ENCODE results near the gene SLIT3.

SLIT3 gene

DNA sequence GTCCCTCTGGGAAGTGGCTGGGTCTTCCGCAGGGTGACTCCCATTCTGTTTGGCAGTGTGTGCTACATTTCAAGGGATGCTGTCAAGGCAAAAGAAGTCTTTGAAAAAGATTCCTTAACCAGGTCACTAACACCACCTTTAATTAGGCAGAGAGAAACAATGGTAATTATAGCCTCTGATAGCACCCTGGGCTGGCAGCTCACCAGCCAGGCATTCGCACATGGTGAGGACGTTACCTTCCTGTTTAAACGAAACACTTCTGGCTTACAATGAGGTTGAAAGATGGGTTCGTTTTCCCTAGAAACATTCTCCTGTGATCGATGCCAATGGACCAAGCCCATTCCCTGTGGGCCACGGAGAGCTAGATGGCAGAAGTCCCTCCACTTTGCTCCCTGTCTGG lies 491.7 kb downstream of the SLIT3 start:
- no peak for DNase-seq

DNA sequence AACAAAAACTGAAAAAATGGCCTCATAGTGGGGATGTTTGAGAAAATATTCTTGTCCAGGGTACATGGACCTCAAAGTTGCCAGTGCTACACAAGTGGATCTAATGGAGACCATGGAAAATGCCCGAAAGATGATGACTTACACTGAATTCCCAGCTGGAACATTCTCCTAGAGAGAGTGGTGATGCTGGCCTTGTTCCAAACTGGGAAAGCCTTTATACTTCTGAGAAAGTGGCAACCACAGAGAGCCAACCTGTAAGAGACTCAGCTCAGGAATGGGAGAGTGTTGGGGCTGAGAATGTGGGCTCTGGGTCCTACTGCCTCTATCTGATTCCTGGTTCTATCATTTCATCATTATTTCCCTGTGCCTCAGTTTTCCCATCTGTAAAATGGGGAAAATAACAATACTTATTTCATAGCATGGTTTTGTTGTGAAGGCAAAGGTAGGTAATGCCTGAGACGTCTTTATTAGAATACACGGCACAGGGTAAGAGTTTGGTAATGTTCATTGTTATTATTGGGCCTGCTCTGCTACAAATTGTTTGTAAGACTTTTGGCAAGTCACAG lies 492.8 kb downstream of the SLIT3 start:
- DNase-seq, result no peak

DNA sequence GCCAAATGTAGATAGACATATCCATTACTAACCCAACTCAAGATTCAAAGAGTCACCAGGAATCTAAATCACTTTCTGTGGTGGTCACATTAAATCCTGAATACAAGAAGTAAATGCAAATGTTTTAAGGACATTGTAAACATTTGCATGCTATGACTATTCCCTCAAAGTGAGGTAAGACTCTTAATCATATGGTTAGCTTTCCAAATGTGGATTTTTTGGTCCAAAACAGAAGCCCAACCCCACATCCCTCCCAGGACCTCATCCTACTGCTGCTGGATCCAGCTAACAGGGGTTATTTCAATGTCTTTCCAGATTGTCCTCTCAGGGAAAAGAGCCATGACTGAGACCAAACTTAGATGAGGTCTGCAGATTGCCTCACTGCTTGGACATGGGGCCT lies 493.7 kb downstream of the SLIT3 start:
- DNase-seq, result no peak

DNA sequence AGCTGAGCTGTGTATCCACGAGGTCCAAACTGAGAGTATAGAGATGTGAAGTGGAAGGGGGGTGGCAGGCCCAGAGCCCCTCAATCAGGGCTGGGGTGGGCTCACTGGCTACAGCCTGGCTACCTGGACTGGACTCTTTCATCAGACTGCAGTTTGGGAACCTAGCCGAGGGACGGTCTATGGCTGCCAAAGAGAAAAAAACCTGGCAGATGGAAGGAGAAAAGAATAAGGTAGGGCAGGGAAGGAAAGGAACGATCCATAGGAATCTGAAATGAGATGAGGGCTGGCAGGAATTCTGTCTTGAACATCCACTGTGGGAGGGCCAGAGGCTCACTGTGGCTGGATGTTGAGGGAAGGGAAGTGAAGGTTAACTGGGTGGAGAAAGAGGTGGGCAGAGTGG lies 497.4 kb downstream of the SLIT3 start:
- no peak for DNase-seq

DNA sequence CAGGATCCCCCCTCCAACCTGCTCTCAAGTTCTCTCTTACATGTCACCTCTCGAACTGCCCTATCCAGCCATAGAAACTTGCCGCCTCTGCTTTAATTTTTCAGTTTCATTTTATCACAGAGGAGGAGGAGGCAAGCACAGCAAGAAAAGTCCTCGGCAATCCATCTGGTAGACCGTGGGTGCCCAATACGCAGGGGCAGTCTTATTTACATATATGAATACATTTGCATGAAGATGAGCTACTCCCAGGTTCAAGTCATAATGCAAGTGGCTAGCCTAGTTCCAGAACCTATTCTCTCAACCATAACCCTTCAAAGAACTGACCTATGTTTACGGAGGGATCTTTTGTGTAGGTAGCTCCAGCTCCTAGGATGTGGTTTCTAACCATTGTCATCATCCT lies 498.6 kb downstream of the SLIT3 start:
- no peak for DNase-seq

DNA sequence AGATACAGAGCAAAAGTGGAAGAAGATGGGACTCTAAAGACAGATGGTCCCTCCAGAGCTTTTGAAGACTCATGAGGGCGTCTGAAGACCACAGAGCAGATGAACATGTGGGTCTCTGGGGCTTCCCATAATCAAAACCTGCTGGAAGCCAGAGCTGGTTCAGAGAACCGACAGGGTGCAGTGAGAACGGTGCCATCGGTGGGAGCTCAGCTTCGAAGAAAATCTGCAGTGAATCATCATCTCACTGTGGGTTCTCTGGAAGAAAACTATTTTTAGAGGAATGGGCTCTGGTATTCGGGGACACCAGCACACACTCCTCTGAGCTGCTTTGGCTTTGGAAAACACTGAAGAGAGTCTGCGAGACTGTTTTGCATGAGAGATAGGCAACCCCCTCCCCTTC lies 499.4 kb downstream of the SLIT3 start:
- no peak for DNase-seq

DNA sequence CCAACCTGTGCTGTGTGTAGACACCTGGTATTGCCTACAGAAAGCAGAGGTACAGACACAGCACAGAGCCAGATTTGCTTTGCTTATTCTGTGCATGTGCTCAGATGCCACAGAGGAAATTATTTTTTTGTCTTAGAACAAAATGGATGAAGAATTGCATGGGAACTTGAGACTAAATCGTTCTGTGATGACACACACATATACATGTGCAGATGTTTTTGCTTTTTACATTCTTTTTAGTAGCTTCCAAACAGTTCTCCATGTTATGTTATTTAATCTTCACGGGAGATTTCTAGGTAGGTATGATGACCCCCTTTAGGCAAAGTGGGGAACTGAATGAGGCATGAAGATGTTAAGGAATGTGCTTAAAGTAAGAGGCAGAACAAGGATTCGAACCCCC lies 500.2 kb downstream of the SLIT3 start:
- no peak for DNase-seq

DNA sequence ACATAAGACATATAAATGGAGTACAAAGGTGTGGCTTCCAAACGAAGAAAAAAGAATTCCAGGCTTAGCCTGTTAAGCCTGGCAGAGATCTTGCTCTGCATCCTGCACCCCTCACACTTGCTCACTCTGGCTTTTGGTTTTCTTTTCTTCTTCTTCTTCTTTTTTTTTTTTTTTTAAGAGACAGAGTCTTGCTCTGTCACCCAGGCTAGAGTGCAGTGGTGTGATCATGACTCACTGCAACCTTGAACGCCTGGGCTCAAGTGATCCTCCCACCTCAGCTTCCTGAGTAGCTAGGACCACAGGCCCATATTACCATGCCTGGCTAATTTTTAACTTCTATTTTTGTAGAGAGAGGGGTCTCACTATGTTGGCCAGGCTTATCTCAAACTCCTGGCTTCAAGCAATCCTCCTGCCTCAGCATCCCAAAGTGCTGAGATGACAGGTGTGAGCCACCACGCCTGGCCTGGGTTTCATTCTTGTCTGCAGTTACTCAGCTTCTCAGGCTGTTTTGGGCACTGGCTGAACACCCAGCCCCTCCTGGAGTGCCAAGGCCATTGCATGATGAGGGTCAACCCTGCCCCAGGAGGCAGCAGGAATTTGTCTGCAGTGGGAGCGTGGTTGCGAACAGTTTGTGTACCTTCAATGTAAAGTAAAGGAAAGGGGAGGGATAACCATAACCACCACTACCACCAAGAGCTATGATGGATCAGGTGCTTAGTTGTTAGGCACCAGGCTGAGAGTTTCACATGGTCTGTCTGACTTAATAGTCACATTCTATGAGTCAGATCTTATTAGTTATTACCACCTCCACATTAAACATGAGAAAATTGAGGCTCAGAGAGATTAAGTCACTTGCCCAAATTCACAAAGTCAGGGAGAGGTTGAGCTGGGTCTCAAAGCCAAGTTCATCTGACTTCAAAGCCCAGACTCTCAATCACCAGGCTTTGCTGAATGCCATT lies 502.6 kb downstream of the SLIT3 start:
- no peak for DNase-seq

DNA sequence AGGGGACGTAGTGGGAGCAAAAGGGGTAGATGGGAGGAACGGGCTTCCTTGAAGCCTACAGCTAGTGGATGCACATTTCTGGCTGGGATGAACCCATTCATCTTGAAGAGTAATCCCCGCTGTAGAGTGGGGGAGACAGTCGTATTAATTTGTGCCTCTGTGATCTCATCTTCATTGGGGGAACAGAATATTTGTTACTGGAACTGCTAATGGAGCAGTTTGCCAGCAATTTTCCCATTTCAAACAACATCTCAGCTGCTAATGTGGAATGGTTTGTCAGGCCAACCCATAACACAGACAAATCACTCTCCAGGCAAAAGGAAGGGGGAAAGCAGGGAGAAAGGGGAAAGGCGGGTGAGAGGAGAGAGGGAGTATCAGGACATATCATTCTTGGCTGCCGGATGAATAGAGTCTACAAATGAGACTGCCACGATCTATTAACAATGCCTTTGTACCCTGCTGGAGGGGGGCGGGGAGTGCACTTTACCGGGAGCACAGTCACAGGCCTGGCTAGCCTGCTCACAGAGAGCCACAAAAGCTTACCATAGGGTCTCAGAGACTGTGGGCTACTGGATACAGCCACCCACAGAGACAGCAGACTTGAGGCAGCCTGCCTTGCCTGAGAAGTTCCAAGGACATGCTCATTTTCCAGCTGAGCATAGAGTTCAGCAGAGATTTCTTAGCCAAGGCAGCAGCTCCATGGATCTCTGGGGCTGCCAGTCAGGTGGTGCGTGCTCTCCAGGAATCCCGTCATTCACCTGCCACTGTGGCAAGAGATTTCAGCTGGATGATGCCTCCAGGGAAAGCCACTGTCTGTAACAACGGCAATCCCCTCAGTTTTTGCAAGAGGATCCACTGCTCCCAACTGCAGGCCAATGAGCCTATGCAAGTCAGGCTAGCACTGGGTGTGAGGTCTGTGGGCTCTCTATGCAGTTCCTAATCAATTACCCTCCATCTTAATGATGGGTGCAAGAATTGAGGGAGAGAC lies 504.1 kb downstream of the SLIT3 start:
- no peak for DNase-seq

DNA sequence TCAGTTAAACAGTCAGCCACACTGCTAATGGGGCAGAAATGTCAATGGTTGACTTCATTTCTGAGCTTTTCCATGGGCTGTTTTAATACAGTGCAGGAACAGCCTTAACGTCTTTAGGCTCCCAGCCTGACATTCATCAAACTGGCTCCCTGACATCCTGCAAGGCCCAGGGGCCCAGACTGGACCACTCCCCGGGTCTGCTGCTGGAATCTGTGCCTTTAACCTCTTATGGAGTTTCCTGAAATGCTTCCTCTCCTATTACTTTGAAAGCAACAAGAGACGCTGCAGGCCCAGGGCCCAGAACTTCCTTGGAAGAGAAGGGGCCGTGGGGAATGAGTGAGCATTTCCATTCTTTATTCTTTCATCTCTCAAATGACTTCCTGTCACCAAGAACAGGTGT lies 504.9 kb downstream of the SLIT3 start:
- no peak for DNase-seq

DNA sequence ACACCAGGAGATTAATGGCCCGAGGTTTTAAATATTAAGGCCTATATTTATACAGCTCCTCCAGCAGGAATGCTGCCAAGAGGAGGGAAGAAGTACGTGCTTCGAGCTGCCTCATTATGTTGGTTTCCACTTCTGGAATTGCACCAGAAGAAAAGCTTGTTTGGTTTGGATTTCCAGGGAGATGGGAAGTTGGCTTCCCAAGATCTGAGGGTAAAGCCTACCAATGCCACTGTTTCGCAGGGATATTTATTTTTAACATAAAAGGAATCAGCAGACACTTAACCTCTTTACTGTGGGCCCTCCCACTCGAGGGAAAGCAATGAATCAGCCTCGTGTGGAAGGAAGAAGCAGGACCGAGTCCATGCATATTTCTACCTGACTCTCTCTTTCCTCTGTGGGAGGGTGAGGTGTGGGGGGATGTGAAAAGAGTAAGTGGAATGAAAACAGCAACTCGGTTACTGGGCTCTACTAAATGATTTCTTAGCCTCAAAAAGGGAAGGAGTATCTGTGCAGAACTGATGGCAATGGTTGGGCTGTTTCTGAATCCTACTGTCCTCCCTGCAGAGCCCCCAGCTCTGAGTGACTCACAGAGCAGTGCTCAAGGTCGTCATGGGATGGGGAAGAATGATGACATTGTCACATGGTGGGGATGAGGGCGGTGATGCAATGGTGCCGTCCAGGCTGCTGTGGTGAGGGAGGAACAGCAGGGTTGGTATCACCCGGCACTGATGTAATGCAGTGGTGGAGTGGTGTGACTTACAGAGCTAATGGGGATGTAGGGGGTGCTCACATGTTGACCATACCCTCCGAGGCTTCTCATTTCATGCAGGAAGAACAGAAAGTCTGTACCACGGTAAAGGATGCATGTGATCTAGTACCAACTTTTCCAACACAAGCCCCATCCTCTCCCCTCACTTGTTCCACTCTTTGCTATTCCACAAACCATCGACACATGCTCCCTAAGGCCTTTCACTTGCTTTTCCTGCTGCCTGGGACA lies 506.8 kb downstream of the SLIT3 start:
- DNase-seq, result no peak

DNA sequence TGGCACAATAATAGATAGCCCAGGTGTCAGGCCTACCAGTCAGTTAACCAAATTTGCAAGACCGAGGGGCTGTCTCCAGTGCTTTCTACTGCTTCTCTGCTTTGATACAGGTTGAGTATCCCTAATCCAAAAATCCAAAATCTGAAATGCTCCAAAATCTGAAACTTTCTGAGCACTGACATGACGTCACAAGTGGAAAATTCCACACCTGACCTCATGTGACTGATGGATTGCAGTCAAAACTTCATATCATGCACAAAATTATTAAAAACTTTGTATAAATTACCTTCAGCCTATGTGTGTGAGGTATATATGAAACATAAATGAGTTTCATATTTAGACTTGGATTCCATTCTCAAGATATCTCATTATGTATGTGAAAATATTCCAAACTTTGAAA lies 508.3 kb downstream of the SLIT3 start:
- DNase-seq, result no peak

DNA sequence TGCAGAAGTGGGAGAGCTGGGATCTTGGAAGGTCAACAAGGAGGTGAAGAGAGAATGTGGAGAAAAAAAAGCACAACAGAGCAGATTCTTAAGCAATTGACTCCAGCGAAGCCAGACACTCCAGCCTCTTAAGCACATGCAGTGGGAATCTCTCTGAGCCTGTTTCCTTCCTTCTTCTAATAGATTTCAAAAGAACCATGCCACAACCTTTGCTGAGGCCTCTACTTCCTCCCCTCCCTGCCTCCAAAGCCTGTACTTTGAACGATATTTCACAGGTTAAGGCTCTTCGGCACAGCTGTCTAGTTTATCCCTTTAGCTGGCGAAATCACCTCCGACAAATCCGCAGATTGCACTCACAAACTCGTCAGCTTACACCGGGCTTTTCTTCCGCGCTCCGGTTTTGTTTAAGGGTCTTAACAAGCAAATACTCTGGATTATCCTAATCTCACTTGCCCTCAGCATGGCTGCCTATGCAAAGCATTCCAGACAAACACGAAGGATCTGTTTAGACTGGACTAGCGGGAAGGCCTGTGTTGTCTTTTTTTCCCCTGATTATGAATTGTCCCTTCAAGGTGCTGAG lies 510.2 kb downstream of the SLIT3 start:
- DNase-seq, result no peak

DNA sequence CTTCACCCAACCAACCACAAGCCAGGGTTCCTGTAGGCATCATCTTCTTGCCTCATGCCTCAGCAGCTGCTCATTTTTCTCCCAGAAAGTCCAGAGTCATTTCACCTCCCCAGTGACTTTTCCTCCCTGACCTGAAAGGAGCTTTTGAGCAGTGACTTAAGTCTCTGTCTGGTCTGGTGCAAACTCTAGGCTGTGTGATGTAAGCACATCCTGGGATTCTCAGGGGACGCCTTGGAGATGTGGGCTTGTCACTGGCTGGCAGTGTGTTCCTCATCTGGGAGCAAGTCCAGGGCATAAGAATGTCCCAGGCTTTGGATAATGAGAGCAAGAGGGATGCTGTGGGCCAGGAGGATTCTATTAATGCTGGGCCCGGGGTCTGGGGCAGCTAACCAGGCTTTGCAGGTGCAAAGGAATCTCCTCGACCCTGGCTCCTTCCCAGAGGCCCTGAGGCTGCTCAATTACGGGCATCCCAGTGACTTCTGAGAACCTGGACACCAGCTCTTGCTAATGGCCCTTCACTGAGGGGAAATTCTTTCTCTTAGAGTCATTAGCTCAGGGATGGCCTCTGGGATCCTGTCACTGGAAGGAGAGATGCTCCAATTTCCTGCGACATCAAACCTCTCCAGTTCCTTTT lies 510.8 kb downstream of the SLIT3 start:
- DNase-seq, result no peak

DNA sequence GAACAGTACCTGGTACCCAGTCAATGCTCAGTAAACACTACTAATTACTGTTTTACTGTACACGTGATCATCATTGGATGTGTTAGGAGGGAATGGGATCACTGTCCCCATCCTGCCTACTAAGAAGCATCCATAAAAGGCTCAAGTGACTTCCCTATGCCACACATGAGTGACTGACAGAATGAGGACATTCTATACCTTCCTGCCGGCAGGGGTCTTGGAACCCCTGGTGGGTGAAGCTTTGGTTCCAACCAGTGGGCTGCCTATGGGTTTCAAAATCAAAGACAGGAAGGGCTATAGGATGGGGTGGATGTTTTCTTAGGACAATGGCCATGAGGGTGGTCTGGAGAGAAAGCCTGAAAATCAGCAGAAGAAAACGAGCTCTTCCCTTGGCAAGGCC lies 512.2 kb downstream of the SLIT3 start:
- DNase-seq, result no peak

DNA sequence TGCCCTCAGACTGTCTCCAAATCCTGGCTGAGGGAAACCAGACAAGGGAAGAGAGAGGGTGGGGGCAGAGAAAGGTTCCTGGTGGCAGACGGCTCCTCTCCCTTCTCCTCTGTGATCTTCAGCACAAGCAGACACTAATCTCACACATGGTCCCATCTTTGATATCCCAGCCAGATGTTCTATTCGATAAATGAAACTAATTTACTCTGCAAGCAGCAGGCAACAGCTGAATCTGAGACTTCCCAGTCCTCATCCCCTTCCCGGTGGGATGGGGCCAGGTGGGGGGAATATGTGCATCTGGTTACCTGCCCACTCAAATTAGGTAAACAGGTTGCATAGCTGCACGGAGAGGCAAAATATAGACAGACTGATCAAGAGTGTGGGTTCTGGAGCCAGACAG lies 512.8 kb downstream of the SLIT3 start:
- DNase-seq, result no peak

DNA sequence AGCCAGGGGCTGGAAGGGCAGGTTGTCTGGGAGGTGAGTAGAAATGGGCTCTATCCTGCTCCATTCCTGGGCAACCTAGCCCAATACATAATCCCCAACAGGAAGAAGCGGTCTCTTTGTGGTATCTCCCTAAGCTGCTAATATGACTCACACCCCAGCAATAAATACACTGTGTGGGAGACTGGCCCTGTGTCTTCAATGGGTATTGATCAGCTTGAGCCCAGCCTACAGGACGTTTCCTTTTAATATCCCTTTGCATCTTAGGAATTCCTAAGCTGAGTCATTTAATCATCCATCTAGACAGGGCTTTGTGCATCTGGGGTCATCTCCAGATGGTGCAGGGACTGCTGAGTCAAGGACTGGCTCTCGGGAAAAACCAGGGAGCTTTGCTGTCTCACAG lies 514.8 kb downstream of the SLIT3 start:
- DNase-seq, result no peak

DNA sequence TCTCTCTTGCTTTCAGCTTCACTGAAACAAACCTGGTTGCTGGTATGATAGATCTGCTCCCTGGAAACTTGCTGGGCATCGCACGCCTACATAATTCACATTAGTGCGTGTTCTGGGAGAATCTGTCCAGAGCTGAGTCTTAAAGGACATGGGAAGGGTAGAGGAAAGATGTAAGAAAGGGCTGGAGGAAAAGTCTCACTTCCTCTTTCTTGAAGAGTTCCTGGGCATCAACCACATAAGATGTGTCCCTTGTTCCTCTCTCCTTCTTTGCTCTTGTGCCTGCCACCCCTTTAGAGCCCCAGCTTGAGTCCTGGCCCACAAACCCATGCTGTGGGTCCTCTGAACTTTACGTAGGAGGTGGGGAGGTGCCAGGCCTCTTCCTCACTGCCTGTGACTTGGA lies 516.5 kb downstream of the SLIT3 start:
- DNase-seq, result no peak

DNA sequence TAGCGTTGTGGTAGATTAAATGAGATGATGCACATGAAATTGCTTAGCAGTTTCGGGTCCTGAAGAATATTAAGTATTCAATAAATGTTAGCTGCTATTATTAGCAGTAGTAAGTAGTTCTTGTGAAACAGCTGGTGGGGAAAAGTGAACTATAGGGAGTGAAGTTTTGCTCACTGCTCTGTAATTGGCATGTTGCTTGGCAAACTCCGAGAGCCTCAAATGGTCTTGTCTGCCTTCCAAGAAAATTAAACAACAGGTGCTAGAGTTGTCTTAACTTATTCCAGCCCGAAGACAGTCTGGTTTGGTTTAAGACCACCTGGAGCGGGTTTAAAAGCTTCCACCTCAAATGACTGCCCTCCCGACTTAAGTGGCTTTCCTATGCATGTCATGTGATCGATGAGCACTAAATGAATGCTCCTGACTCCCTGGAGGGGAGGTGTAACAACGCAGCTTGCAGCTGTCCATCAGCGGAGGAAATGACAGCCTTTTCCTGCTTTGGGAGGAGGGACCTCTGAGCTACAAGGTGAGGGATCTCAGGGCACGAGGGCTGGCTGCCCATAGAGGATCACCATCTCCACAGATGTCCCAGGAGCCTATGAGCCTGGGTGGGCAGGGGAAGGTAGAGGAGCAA lies 518.9 kb downstream of the SLIT3 start:
- no peak for DNase-seq

DNA sequence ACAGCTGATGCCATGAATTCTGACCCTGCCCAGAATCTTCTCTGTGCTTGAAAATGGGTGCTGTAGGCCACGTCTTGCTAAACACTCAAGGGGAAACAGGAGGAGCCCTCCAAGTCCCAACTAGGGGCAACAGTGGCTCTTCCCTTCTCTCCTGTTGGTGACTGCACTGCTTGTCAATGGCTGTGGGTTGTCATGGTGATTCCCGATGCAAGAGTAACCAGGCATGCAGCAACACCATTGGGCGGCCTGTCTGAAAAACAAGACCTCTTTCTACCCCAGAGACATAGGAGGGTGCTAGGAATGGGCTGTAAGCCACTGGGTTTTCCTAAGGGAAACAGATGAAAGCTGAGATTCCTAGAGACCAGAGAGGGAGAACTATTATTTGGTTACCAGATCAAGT lies 520.1 kb downstream of the SLIT3 start:
- DNase-seq, result no peak

DNA sequence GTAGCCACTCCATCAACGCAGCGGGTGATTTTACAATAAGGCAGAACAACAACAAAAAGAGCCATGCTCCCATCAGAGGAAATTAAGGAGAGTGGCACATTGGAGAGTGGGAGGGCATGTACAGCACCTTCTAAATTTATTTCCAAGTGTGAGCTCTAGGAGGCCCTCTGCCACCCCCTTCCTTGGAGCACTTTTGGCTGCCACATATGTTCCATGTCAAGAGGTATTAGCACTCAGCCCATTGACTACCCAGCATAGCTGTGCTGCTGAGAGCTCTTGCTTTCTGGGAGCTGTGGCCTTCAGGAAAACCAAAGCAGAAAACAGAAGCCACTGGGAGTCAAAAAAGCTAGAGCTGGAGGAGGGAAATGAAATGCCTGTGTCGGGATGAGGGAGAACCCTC lies 521.6 kb downstream of the SLIT3 start:
- no peak for DNase-seq
